ENCODE data around the gene GCFC2.
"Not testable (repeated sequence)": the region's sequence is repeated elsewhere in the genome, so short reads cannot be mapped to it uniquely, and the experiment has no call there.

The GCFC2 gene

DNA sequence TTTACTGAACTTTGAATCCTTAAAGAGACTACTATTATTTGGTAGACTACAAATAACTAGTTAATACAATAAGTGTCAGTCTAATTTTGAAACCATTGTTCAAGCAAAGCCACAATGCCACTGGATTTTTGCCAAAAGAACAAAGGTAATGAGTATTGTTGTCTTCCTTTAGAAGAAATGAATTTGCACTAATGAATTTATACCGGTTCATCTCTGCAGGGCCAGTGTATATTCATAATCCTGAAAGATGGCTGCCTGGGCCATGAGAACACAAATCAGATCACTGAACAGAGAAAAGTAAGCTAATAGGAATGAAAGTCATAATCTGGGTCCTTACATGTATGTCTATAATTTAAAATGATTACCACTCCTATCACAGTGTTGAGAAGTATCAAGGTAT, 31.2 kb downstream of the GCFC2 start:
- DNase-seq: no peak

DNA sequence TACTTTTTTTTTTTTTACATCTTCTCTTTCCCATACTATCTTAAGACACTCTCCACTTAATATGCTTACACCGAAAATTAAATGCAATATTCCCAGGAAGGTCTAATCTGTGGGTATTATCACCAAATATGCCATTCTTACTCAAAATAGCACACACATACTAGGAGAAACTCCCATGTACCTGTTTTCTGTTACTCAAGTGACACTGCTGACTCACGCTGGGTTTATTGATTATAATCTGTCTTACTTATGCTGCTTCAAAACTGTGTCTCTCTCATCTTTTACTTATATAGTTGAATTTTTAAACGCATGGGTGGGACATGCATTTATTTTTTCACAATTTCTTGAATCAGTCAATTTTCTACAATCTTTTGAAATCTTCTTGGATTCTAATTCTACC, 34.3 kb downstream of the GCFC2 start:
- no peak for DNase-seq

DNA sequence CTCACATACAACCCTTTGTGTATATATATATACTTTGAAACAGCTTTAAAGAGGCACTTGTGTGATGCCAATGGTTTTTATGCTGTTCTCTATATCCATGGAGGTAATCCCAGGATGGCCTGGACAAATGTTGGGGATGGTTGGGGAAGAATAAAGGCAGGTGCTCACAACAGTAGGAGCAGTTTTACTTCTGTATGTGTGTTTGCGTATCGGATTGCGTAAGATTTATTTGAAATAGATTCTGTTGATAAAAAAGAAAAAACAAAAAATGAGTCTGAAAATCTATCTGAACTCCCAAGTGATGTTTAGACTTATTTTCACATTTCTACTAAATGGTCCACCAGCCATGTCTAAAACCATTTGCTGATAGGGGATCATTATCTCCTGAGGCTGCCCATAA, 34.8 kb downstream of the GCFC2 start:
- DNase-seq: no peak

DNA sequence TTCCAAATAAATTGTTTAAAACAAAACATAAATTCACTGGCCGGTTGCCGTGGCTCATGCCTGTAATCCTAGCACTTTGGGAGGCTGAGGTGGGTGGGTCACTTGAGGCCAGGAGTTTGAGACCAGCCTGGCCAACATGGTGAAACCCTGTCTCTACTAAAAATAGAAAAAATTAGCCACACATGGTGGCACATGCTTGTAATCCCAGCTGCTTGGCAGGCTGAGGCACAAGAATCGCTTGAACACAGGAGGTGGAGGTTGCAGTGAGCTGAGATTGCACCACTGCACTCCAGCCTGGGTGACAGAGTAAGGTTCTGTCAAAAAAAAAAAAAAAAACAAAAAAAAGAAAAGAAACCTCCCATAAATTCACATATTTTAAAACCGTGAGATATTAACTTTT, 35.3 kb downstream of the GCFC2 start:
- DNase-seq: not testable (repeated sequence)

DNA sequence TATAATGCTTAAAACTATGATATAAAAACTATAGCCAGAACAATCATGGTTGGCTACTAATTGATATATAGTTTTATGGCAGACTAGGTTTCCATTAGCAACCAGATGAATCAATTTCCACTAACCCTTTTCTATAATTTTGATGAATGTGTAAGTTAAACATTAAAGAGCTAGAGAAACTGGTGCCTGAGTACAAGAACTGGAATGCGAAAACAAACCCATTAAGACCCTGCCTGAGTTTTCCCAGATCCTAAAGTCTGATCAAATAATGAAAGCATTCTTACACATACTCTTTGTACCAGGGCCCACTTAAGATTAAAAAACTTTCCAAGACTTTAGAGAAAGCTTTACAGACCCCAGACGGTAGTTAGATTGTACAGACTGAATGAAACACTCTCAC, 42.8 kb downstream of the GCFC2 start:
- no peak for DNase-seq

DNA sequence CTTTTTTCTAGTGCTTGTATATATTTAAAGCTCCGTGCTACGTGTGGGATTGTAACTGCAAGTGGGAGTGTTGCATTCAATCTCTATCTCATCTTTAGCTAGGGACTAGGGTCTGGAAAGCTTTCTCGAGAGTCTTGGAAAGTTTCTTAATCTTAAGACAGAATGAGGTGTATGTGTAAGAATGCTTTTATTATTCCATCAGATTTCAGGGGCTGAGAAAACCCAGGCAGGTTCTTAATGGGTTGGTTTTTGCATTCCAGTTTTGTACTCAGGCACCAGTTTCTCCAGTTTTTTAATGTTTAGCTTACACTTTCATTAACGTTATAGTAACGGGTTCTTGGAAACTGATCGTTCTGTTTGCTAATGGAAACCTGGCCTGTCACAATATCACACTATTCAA, 43.8 kb downstream of the GCFC2 start:
- no peak for DNase-seq

DNA sequence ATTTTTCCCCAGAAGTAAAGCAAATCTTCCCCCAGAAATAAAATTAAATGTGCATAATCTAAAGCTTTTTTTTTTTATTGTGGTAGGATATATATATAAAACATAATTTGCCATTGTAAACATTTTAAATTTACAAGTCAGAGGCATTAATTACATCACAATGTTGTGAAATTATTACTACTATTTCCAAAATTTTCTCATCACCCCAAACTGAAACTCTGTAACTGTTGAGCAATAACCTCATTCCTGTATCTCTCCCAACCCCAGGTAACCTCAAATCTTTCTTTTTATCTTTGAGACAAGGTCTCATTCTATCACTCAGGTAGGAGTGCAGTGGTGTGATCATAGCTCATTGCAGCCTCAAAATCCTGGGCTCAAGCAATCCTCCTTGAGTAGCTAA, 52.9 kb downstream of the GCFC2 start:
- no peak for DNase-seq

DNA sequence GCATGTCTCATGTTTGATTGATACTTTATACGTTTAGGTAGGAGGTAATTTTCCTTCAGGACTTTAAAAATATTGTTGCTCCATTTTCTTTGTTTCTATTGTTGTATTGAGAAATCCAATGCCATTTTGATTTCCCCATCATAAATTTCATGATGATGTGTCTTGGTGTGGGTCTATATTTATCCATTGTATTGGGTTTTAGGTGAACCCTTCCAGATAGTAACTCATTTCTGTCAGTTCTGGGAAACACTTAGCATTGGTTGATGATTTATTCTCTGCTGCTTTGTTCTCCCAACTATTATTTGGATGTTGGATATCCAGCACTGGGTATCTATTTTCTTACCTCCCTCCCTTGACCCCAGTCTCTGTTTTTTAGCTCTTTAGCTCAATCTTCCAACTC, 54.2 kb downstream of the GCFC2 start:
- no peak for DNase-seq

DNA sequence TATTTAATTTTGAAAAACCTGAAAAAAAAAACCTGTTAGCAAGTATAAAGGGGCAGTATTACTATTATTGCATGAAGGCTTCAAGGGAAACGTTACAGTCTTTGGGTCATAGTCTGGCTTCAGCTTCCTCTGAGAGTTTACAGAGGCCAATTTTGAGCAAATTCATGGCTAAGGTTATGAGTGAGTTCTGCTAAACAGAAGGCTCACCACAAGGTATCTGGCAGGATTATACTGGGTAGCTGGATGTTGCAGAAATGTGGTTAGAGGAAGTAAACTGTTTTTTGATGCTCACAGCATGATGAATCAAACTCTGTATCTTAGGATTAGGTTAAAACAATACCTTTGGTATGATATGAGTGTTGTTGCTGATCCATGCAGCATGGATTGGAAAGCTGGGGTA, 54.9 kb downstream of the GCFC2 start:
- no peak for DNase-seq

DNA sequence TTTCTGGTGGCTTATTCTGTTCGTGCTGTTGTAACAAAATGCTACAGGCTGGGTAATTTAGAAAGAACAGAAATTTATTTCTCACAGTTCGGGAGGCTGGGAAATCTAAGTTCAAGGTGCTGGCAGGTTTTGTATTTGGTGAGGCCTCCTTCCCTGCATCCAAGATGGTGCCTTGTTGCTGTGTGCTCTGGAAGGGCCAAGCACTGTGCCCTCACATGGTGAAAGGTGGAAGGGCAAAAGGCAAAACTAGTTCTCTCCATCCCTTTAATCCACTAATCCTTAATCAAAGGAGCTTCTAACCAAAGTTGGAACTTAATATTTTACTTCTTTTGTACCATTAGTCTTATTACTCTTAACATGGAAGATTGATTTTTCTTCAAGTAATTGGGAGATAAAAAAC, 56.7 kb downstream of the GCFC2 start:
- no peak for DNase-seq

DNA sequence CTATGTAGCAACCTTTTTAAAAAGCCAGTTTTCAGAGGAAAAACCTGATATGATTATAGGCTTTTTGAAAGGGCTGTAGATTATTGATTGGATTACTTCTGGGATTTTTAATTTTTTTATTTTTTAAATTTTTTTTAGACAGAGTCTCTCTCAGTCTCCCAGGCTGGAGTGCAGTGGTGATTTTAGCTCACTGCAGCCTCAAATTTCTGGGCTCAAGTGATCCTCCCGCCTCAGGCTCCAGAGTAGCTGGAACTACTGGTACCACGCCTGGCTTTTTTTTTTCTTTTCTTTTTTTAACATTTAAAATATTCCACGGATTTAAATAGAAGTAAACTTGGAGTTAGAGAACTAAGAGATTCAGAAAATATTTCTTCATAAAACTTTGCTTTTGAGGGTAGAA, 62.9 kb downstream of the GCFC2 start:
- no peak for DNase-seq

DNA sequence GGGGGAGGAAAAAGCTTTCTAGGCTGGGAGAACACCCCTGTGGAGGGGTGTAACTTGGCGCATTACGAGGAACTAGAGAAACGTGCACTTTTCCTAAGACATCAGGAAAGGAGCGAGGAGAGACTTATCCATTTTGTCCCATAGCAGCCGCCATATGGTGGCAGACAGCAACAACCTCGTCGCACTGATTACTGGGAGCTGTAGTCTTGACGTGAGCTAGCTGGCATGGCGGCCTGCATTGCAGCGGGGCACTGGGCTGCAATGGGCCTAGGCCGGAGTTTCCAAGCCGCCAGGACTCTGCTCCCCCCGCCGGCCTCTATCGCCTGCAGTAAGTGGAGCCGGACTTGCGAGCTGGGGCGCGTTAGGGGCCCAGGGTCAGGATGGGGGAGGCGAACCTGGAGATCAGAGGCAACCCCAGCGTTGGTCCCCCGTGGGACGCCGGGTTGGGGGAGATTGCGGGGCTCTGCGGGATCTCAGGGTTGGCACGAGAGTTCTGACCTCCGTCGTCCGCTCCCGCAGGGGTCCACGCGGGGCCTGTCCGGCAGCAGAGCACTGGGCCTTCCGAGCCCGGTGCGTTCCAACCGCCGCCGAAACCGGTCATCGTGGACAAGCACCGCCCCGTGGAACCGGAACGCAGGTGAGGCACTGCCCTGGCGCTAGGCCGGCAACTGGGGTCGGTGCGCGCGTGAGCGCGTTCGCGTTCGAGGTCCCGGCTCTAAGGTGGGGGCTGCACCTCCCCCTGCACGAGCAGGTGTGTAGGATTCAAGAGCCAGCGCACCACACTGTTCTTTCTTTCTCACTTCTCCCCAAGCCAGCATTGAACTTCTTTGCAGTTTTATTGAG, 63.9 kb downstream of the GCFC2 start, which contains the start of gene MRPL19:
MRPL19 (plus strand) TSS at position 201 of the 843 bp plus-strand sequence; CDS start at position 226, 25 bp downstream.
- peak; percentile 85 to 90 for DNase-seq

DNA sequence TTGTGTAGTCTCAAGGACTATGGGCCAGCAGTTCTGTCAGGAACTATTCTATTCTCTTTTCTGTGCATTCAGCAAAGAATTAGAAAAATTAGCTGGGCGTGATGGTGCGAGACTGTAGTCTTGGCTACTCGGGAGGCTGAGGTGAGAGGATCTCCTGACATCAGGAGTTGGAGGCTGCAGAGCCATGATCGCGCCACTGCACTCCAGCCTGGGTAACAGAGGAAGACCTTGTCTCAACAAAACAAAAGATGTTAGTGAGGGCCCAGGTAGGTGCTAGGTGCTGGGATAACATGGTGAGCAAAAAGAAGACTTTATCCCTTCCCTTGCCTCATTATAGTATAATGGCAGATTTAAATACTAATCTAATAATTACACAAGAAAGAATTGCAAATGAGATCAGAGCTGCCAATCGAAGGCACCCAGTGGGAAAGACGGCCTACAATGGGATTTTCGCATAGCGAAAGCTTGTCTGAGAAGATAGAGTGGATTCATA, 64.6 kb downstream of the GCFC2 start:
- no peak for DNase-seq

DNA sequence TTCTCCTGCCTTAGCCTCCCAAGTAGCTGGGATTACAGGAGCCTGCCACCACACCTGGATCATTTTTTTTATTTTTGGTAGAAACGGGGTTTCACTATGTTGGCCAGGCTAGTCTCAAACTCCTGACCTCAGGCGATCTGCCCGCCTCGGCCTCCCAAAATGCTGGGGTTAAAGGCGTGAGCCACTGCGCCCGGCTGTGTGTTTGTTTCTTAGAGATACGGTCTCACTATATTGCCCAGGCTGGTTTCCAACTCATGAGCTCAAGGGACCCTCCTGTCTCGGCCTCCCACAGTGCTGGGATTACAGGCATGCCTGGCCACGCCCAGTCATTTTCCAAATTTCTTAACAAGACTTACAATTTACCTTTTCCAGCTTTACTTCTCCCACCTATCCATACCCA, 65.1 kb downstream of the GCFC2 start:
- no peak for DNase-seq

DNA sequence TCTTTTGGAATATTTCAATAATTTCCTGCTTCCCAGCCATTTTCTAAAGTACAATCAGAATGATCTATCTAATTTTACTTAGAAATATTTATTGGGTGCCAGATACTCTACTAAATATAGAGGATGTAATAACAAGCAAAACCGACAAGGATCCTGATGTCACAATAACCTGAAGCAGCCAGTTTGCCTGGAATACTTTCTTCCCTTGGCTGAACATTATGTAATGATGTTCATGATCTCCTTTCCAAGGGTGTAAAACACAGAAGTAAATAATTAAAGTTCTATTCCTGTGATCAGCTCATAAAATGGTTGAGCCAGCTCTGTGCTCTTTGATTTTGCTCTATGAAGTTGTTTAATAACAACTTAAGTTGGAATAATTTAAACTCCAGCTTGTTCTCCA, 66.7 kb downstream of the GCFC2 start:
- DNase-seq: no peak

DNA sequence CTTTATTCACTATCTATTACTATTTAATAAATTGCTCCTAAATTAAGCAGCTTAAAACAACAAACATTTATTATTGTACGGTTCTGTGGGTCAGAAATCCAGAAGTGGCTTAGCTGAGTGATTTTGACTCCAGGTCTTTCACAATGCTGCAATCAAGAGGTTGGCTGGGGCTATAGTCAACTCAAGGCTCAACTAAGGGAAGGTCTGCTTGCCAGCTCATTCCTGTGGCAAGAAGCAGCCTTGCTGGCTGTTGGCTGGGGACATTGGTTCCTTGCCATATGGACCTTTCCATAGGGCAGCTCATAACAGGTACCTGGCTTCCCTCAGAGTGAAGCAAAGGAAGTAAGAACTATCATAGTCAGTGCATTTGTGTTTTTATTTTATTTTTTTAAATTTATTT, 69.1 kb downstream of the GCFC2 start:
- DNase-seq: no peak

DNA sequence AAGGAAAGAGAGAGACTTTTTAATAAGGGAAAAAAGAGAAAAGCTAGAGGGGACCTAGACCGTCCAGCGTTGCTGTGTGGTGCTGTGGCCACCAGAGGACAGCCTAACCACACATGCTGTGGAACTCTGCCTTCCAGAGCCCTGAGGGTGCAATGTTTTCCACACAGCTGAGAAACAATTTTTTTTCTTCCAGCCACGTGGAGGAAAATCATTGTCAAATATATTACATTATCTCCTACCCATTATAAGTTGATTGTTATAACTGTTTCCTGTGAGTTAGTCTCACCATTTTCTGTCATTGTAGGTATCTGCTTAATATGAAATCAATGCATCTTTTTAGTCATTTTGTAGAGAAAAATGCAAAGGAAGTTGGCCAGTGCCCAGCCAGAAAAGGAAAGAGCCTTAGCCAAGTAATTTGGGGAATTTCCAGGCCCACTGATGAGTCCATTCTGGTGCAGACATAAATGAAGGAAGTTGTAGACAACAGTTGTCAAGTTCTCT, 70.0 kb downstream of the GCFC2 start:
- peak; percentile 77 to 81 for DNase-seq

DNA sequence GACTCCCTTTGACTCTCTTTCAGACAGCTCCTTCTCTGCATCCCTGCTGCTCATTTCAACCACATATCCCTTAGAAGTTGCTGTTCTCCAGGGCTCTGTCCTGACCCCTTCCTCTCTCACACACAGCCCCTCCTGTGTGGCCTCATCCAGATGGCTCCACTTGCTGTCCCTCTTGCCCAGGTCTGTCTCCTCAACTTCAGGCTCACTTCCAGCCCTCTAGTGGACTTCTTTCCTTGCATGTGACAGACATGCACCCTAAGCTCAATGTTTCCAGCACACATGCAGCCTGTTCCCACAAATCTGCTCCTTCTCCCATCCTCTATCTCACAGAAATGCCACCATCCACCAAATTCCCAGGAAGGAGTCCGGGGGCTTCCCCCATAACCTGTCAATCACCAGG, 73.1 kb downstream of the GCFC2 start:
- no peak for DNase-seq

DNA sequence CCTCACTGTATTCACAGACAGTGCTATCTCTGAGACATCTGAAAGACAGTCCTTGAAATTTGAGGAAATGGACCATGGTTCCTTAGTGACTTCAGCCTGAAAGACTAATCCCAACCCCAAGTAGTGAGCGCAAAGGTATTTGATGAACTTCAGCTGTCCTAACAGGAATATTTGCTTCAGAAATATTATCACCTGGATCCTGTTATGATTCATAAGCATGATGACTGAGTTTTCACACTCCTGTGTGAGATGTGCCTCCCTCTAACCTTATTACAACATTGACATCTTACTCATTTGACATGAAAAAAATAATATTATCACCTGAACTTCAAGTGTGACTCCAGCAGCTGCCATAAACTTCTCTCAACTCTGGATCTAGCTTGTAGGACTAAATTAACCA, 75.8 kb downstream of the GCFC2 start:
- no peak for DNase-seq

DNA sequence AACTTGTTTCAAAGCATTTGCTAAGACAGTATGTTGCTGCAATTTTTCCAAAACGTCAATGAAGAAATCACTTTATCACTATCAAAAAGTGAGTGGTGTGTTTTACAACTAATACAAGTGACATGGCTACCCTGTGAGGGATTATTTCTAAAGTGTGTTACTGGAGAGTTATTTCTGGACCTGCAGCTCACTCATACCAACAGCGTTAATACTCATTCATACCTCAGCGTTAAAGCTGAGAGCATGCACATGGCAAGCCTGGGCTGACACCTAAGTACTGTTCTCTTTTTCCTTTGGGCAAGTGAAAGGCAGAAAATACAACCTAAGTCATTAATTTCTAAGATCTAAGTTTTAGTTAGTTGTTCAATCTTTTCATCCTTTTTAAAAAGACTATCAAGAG, 77.1 kb downstream of the GCFC2 start:
- no peak for DNase-seq

DNA sequence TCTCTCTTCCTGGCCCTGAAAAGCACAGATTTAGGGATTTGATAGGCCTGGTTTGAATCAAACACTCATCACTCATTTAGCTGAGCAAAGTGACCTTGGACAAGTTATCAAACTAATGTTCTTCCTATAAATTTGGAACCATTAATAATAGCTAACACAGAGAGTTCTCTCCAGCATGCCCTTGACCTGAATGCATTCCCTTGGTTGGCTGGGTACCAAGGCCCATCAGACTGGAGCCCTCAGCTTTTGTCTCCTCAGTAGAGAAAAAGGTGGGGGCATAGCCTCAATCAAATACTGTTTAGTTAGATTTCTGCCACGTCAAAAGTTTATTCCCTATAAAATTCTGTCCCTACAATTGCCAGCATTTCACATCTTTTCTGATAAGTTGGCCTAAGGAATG, 77.9 kb downstream of the GCFC2 start:
- no peak for DNase-seq

DNA sequence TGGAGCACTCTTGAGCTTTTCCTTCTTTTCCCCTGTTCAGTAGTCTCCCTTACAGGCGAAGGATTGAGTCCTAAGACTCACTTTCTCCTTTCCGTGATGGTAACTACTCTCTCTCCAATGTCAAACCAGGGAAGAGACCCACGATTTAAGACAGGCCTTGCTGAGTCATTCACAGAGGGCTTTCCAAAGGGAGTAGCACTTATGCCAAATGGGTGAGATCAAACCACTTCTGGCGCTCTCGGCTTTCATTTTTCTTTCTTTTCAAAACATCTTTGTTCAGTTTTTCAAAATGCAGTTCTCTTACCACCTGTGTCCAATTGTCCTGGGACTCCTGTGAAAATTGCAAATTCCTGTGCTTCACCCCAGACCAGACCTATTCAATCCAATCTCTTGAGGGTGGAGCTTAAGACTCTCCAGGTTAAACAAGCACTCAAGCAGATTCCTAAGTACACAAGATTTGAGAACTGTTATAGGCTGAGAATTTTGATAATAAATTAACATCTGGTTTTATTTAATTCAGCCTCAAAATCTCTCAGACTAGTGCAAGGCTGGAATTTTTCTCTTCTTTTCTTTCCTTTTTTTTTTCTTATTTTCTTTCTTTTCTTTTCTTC, 78.5 kb downstream of the GCFC2 start:
- no peak for DNase-seq

DNA sequence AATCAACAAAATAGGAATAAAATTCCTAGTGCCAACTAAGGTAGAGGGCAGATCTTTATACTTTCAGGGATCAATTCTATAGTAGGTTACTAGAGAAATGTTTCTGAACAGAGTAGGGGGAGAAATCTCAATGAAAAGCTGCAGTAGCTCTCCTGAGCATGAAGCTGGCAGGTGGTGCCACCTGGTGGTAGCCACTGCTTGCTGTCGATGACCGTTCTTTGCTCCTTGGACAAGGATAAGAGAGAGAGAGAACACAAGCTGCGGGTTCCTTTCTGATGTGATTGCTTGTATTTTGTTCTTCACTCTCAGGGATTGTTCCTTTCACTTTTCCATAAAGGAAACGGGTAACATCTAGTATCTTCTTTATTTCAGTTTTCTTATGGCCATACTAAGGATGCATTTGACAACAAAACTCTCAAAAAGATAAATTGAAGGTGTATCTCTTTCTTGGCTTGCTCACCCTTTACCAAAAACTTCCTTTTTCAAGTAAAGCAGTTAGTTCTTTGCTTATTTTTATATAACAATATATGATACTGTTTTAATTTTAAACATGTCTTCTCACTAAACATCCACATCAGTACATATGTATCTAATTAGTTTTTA, 82.7 kb downstream of the GCFC2 start:
- DNase-seq: peak; percentile 18 to 62

DNA sequence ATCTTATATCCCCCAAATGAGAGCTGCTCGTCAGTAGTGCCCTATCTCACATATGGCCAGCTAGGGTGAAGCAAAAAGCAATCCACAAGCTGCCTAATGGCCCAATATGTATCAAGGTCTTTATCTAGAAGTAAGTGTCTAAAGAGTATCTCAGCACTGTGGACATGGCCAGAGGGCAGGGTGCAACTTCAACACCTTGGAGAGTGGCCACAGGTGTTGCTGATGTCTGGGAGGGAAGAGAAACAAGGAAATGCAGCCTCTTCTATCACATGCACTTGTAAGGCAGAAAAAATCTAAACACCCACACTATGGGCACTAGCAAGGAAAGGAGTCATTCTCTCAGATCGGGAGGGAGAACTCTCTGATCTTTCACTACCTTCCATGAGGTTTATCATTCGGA, 87.8 kb downstream of the GCFC2 start:
- no peak for DNase-seq
